ENCODE measurements around the gene OPN1SW.

The OPN1SW gene

GRCh38 chr7:128732521-128733277, 42.9 kb downstream of the OPN1SW start:
- DNase-seq (ENCODE audit: low read depth, low spot score): no peak

GRCh38 chr7:128731184-128731583, 44.4 kb downstream of the OPN1SW start:
- DNase-seq (ENCODE audit: low read depth, low spot score): no peak

- DNase-seq (ENCODE audit: low read depth, low spot score): no peak
Measured at GRCh38 chr7:128729494-128729893, 46.1 kb downstream of the OPN1SW start.

- no peak for DNase-seq (ENCODE audit: low read depth, low spot score)
Measured at GRCh38 chr7:128728598-128728997, 47.0 kb downstream of the OPN1SW start.

GRCh38 chr7:128727239-128727638, 48.4 kb downstream of the OPN1SW start:
- DNase-seq (ENCODE audit: low read depth, low spot score): no peak

- no peak for DNase-seq (ENCODE audit: low read depth, low spot score)
Measured at GRCh38 chr7:128726737-128727072, 48.9 kb downstream of the OPN1SW start.

GRCh38 chr7:128726059-128726736, 49.4 kb downstream of the OPN1SW start:
- DNase-seq (ENCODE audit: low read depth, low spot score): no peak

GRCh38 chr7:128725531-128725930, 50.1 kb downstream of the OPN1SW start:
- DNase-seq (ENCODE audit: low read depth, low spot score): no peak

- DNase-seq (ENCODE audit: low read depth, low spot score): no peak
Measured at GRCh38 chr7:128724743-128725142, 50.9 kb downstream of the OPN1SW start.

All from iPS DF 19.7 (cell line).